Lung (tissue), 12 donors: ENCODE results near the gene GRIK1. TPM values are rescaled to one million over a fixed set of nuclear protein-coding genes. Genes with fewer than 3 reads are reported as not detected.

Source experiments
- ATAC-seq: fragments of 200-7000 bp; cut with Tn5 transposase; one replicate; pipeline ENCODE4 v1.9.1; 2020; ENCODE audit warnings: moderate number of reproducible peaks; ENCODE audit not compliant: insufficient read depth, low FRiP score
- DNase-seq, 3 donors: peaks; one replicate each; pipeline ENCODE4 v3.0.0-alpha.2; 2013 to 2017
- H3K27ac ChIP-seq, 2 donors: one replicate each; pipeline ENCODE4 v1.5.1; 2013; ENCODE audit warnings: mild to moderate bottlenecking in 2 of 2, moderate library complexity in 2 of 2, control low read depth in 1 of 2, inconsistent platforms in 1 of 2, low read depth in 1 of 2, low read length in 1 of 2
- H3K27me3 ChIP-seq, 3 donors: one replicate each; pipeline ENCODE4 v1.5.1; 2013; ENCODE audit warnings: low read length in 2 of 3; ENCODE audit not compliant: control insufficient read depth in 3 of 3, insufficient read depth in 3 of 3
- H3K36me3 ChIP-seq, 4 donors: one replicate each; pipeline ENCODE4 v1.5.1; 2013; ENCODE audit warnings: low read length in 4 of 4, mild to moderate bottlenecking in 1 of 4, moderate library complexity in 1 of 4; ENCODE audit not compliant: control insufficient read depth in 4 of 4, insufficient read depth in 4 of 4
- H3K4me1 ChIP-seq, 5 donors: one replicate each; pipeline ENCODE4 v1.5.1; 2013; ENCODE audit warnings: low read length in 5 of 5, mild to moderate bottlenecking in 2 of 5, moderate library complexity in 1 of 5; ENCODE audit not compliant: control insufficient read depth in 5 of 5, insufficient read depth in 5 of 5
- H3K4me3 ChIP-seq: one replicate; pipeline ENCODE4 v1.5.1; 2013; ENCODE audit warnings: mild to moderate bottlenecking, control low read depth, moderate library complexity
- H3K9ac ChIP-seq, 2 donors: one replicate each; pipeline ENCODE4 v1.5.1; 2013; ENCODE audit warnings: low read length in 2 of 2, control low read depth in 1 of 2; ENCODE audit not compliant: insufficient read depth in 1 of 2
- H3K9me3 ChIP-seq, 4 donors: one replicate each; pipeline ENCODE4 v1.5.1; 2013; ENCODE audit warnings: low read length in 3 of 4, mild to moderate bottlenecking in 1 of 4, moderate library complexity in 1 of 4; ENCODE audit not compliant: control insufficient read depth in 4 of 4, insufficient read depth in 3 of 4
- CTCF ChIP-seq: IDR thresholded peaks from 2 replicates; pipeline ENCODE4 v1.5.1; 2012; ENCODE audit warnings: mild to moderate bottlenecking; ENCODE audit errors: control extremely low read depth, extremely low read depth
- WGBS, 2 donors: extraction: QIAGEN DNeasy Blood & Tissue Kit; methylation state at CpG; one replicate each; pipeline ENCODE4 v1.1.7; 2013; 5-methylcytosine and 5-hydroxymethylcytosine counted together
- polyA plus RNA-seq, 2 donors: library from polyadenylated mRNA; stranded (reverse); fragments of 200-250 nt; gene quantifications; one replicate each; pipeline ENCODE4 v1.2.1, GENCODE V29; 2013
- total RNA-seq, 2 donors: library from RNA; depleted of rRNA in 1 of 2; stranded (reverse); fragments of >200 nt in 1 of 2; gene quantifications; one replicate each; pipeline ENCODE4 v1.2.1, GENCODE V29; 2014 to 2021
- donor health status: control.
- donor health status: control.
- donor health status: Bipolar disorder and iron deficiency.
- donor health status: healthy.
- donor health status: DM: yes; HTN: yes; CAD: no.

GRIK1 gene
- total and polyA plus RNA-seq, 4 donors: 0.26 TPM; not detected in 3

DNA sequence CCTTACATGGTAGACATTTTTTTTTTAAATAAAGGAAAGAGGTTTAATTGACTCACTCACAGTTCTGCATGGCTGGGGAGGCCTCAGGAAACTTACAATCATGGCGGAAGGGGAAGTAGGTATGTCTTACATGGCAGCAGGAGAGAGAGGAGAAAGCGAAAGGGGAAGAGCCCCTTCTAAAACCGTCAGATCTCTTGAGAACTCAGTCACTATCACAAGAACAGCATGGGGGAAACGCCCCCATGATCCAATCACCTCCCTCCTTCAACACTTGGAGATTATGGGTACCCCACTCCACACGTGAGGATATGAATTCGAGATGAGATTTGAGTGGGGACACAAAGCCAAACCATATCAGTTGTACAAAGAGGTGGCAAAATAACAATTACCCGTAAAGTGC, 301.7 kb downstream of the GRIK1 start:
- ATAC-seq: no peak
- no peaks in the 10 kb centered on the region for H3K36me3 ChIP-seq
- WGBS, 2 donors: 73 to 82% methylated on average over 7 of the region's 7 CpGs

GRCh38 chr21:29637553-29637952, 302.2 kb downstream of the GRIK1 start:
- ATAC-seq: no peak
- no peak for TF ChIP-seq CTCF
- WGBS, 2 donors: 84 to 85% methylated on average over 4 of the region's 4 CpGs
- DNase-seq: no peak
- no peaks in the 10 kb centered on the region for H3K4me1 ChIP-seq
- H3K9me3 ChIP-seq: no peaks in the 10 kb centered on the region
- H3K4me3 ChIP-seq: no peak overlapping the region
- no peak overlapping the region for H3K27ac ChIP-seq
- no peaks in the 10 kb centered on the region for H3K36me3 ChIP-seq
- no peaks in the 10 kb centered on the region for H3K27me3 ChIP-seq
- no peak overlapping the region for H3K9ac ChIP-seq

More for the DNA sequence above, 301.7 kb downstream of the GRIK1 start:
- H3K27me3 ChIP-seq: no peaks in the 10 kb centered on the region
- no peaks in the 10 kb centered on the region for H3K4me1 ChIP-seq
- H3K27ac ChIP-seq: no peak overlapping the region
- no peak overlapping the region for H3K4me3 ChIP-seq
- H3K9me3 ChIP-seq: no peaks in the 10 kb centered on the region
- H3K9ac ChIP-seq: no peak overlapping the region
- no peak for TF ChIP-seq CTCF
- no peak for DNase-seq

DNA sequence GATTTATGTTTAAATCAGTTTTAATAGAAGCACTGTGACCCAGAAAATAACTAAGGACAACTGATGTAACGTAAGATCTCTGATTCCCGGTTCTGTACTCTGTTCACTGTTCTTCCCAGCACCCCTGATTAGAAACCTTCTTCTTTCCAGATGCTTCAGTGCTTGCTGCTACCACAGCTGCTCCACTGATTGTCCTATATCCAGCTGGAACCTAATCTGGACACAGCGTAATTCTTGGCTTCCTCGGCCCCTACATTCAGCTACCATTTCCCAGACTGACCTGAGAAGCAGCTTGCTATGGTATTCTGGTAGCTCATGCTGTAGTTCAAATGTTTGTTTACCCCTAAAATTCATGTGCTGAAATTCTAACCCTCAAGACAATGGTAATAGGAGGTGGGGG, 302.7 kb downstream of the GRIK1 start:
- H3K27me3 ChIP-seq: no peaks in the 10 kb centered on the region
- H3K4me1 ChIP-seq: no peaks in the 10 kb centered on the region
- no peak for ATAC-seq
- no peak overlapping the region for H3K27ac ChIP-seq
- no peak for TF ChIP-seq CTCF
- DNase-seq: peak in 1 of 3 donors; percentile 35
- no peak overlapping the region for H3K9ac ChIP-seq
- no peaks in the 10 kb centered on the region for H3K9me3 ChIP-seq
- 89 to 92% methylated on average over 4 of the region's 4 CpGs for WGBS, 2 donors
- no peaks in the 10 kb centered on the region for H3K36me3 ChIP-seq
- H3K4me3 ChIP-seq: no peak overlapping the region

DNA sequence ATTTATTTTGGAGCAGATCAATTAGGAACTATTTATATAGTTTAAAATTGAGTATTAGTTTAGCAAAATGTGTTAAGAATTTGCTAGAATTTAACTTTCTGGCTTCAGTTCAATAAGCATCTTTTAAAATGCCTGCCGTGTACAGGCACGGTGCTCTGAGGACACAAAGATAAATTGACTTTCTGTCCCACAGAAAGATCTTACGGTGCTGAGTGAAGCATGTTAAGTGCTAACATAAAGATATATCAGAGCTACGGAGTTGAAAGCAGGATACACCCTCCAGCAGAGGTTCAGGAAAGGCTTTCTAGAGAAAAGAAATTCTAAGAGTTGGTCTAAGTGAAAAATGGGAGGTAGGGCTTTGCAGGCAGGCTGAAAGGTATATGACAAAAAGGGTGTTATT, 305.4 kb downstream of the GRIK1 start:
- H3K27me3 ChIP-seq: no peaks in the 10 kb centered on the region
- DNase-seq (no peak), ATAC-seq (no peak)
- no peak overlapping the region for H3K27ac ChIP-seq
- H3K9ac ChIP-seq: no peak overlapping the region
- 78 to 87% methylated on average over 4 of the region's 4 CpGs for WGBS, 2 donors
- H3K9me3 ChIP-seq: no peaks in the 10 kb centered on the region
- H3K4me3 ChIP-seq: no peak overlapping the region
- no peaks in the 10 kb centered on the region for H3K4me1 ChIP-seq
- TF ChIP-seq CTCF: no peak
- H3K36me3 ChIP-seq: no peaks in the 10 kb centered on the region
